OCI-LY7 (cell line): ENCODE measurements around the gene CORO7. TPM values are rescaled to one million over a fixed set of nuclear protein-coding genes. Genes with fewer than 3 reads are reported as not detected.

Experiments
- BruUV-seq: library from RNA; stranded (reverse); fragments of 400-500 nt; replicated peaks from 2 replicates; lab custom pipeline; 2021; lab: Mats Ljungman, UMichigan
- CTCF ChIA-PET: fragments of 300-600 bp; sonication (Branson Sonifier 250); formaldehyde crosslinking; loops from one replicate; lab custom pipeline; 2022; ENCODE audit warnings: antibody characterized with exemption; ENCODE audit not compliant: unreplicated experiment; lab: Charles Lee
- POLR2A ChIA-PET: fragments of 300-600 bp; sonication (Branson Sonifier 250); formaldehyde crosslinking; loops from one replicate; lab custom pipeline; 2022; ENCODE audit warnings: antibody characterized with exemption; lab: Charles Lee
- DNase-seq: peaks from one replicate; pipeline ENCODE4 v3.0.0-alpha.2; 2015; ENCODE audit warnings: low spot score
- H2AFZ ChIP-seq: fragments of 200-600 bp; sonication (generic), shearing (Covaris generic); 2 replicates; pipeline ENCODE4 v1.6.1; 2014; ENCODE audit warnings: mild to moderate bottlenecking, antibody characterized with exemption, low read length, moderate library complexity
- H3K27ac ChIP-seq: fragments of 200-600 bp; sonication (generic); 2 replicates; pipeline ENCODE4 v1.5.1; 2014; ENCODE audit warnings: mixed run types, low read depth, mild to moderate bottlenecking, moderate library complexity, low read length, inconsistent platforms; ENCODE audit not compliant: poor library complexity, severe bottlenecking
- H3K36me3 ChIP-seq: fragments of 200-600 bp; sonication (generic); 2 replicates; pipeline ENCODE4 v1.6.1; 2014; ENCODE audit warnings: mild to moderate bottlenecking, antibody characterized with exemption, low read length, moderate library complexity, mixed read lengths; ENCODE audit not compliant: insufficient read depth
- H3K4me1 ChIP-seq: fragments of 200-600 bp; sonication (generic); 2 replicates; pipeline ENCODE4 v1.5.1; 2014; ENCODE audit warnings: mild to moderate bottlenecking, low read length; ENCODE audit not compliant: insufficient read depth, poor library complexity, severe bottlenecking
- H3K4me2 ChIP-seq: fragments of 200-600 bp; sonication (generic); 2 replicates; pipeline ENCODE4 v1.6.1; 2014; ENCODE audit warnings: mild to moderate bottlenecking, low read length
- H3K4me3 ChIP-seq: fragments of 200-600 bp; sonication (generic); 2 replicates; pipeline ENCODE4 v1.5.1; 2014; ENCODE audit warnings: mild to moderate bottlenecking, low read depth, low read length; ENCODE audit not compliant: poor library complexity, severe bottlenecking
- H3K79me2 ChIP-seq: fragments of 200-600 bp; sonication (generic); 2 replicates; pipeline ENCODE4 v1.6.1; 2016; ENCODE audit warnings: low read depth, mild to moderate bottlenecking, low read length, moderate library complexity, mixed read lengths; ENCODE audit not compliant: insufficient read depth
- H3K9me2 ChIP-seq: fragments of 200-600 bp; sonication (generic); 2 replicates; pipeline ENCODE4 v1.6.1; 2016; ENCODE audit warnings: mild to moderate bottlenecking, low read length, mixed read lengths; ENCODE audit not compliant: insufficient read depth
- H3K9me3 ChIP-seq: fragments of 200-600 bp; sonication (generic); 2 replicates; pipeline ENCODE4 v1.6.1; 2014; ENCODE audit warnings: mild to moderate bottlenecking, mixed run types, low read length, mixed read lengths
- H4K20me1 ChIP-seq: fragments of 200-600 bp; sonication (generic); 2 replicates; pipeline ENCODE4 v1.6.1; 2014; ENCODE audit warnings: mild to moderate bottlenecking, antibody characterized with exemption, low read length, moderate library complexity, mixed read lengths; ENCODE audit not compliant: insufficient read depth
- EZH2phosphoT487 ChIP-seq: fragments of 200-600 bp; sonication (generic); IDR thresholded peaks from 2 replicates; pipeline ENCODE4 v1.6.1; 2018; ENCODE audit warnings: low read depth, borderline replicate concordance, mild to moderate bottlenecking, mixed run types, antibody characterized with exemption, low read length, moderate library complexity, mixed read lengths
- intact Hi-C: fragments of 100-400 bp; cut with micrococcal nuclease; formaldehyde crosslinking; loops from one replicate; pipeline ENCODE4 v1.10.0; 2022; ENCODE audit not compliant: unreplicated experiment
- total RNA-seq, 2 experiments: library from RNA; depleted of rRNA in 1 of 2; stranded (reverse); fragments of >200 nt in 1 of 2; shearing (Covaris generic) in 1 of 2; gene quantifications; 2 replicates each; pipeline ENCODE4 v1.2.3, GENCODE V29; 2014 to 2022
- TF ChIP-seq, protein P1 (sequence below): fragments of 200-600 bp; sonication (generic); conservative IDR thresholded peaks from 2 replicates; pipeline ENCODE4 v1.5.1; 2014; ENCODE audit warnings: mild to moderate bottlenecking, antibody characterized with exemption, low read length, moderate library complexity, mixed read lengths

The CORO7 gene
- total RNA-seq, 2 experiments from 2014 or later = 77.2 to 112 TPM

DNA sequence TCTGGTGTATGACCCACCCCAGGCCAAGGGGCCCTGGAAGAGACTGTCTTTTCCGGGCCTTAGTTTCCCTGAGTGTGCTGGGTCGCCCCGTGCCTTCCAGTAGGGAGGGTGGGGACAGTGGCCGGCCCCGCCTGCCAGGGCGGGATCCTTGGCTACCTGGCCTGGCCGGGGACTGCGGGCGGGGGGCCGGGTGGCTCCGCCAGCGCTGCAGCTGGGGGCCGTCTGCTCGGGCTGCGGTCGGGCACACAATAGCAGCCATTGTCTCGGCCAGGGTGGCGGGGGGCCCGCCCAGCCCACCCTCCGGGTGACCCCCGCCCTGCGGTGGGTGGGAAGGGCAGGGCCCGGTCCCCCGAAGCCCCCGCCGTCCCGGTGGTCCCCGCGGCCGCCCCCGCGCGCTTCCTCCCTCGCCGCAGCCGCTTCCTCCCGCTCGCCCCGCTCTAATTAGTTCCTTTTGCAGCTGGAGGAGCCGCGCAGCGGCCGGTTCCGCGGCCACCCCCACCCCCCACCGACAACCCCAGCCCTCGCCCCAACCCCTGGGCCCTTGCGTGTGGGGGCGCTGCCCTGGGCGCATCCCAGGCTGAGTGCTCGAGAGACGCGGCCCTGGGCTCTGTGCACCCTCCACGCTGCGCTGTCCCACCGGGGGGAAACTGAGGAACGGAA is 88.9 kb downstream of the CORO7 start:
- H3K9me2 ChIP-seq = no peaks in the 10 kb centered on the region
- H4K20me1 ChIP-seq = no peaks in the 10 kb centered on the region
- no peaks in the 10 kb centered on the region for H3K36me3 ChIP-seq
- H3K9me3 ChIP-seq = no peaks in the 10 kb centered on the region
- peak overlapping the region; percentile 62 for H3K4me3 ChIP-seq
- no peaks in the 10 kb centered on the region for H3K79me2 ChIP-seq
- H3K4me1 ChIP-seq = peaks cover 10% of the 10 kb centered on the region
- intact Hi-C loops = loop anchor here (1.0 kb wide), 1 partner anchor 13 kb away; no protein-coding TSS in a partner anchor
- BruUV-seq = no TSS peak
- ChIA-PET CTCF (interaction anchor here (0.8 to 1.3 kb wide), 5 partner anchors 18 to 74 kb away, joined by 3 to 4 read pairs (median 3); no protein-coding TSS in a partner anchor), POLR2A (interaction anchor here (0.6 kb wide), 2 partner anchors 36 to 146 kb away, joined by 3 to 4 read pairs; no protein-coding TSS in a partner anchor)
- peak overlapping the region; percentile 77 for H3K4me2 ChIP-seq
- H3K27ac ChIP-seq = no peak overlapping the region
- TF ChIP-seq, protein P1, sequence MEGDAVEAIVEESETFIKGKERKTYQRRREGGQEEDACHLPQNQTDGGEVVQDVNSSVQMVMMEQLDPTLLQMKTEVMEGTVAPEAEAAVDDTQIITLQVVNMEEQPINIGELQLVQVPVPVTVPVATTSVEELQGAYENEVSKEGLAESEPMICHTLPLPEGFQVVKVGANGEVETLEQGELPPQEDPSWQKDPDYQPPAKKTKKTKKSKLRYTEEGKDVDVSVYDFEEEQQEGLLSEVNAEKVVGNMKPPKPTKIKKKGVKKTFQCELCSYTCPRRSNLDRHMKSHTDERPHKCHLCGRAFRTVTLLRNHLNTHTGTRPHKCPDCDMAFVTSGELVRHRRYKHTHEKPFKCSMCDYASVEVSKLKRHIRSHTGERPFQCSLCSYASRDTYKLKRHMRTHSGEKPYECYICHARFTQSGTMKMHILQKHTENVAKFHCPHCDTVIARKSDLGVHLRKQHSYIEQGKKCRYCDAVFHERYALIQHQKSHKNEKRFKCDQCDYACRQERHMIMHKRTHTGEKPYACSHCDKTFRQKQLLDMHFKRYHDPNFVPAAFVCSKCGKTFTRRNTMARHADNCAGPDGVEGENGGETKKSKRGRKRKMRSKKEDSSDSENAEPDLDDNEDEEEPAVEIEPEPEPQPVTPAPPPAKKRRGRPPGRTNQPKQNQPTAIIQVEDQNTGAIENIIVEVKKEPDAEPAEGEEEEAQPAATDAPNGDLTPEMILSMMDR = no peak
- no peak for TF ChIP-seq EZH2phosphoT487
- peak; percentile 33 for DNase-seq
- peak overlapping the region; percentile 62; the same call in 1 of the 2 replicates for H2AFZ ChIP-seq

DNA sequence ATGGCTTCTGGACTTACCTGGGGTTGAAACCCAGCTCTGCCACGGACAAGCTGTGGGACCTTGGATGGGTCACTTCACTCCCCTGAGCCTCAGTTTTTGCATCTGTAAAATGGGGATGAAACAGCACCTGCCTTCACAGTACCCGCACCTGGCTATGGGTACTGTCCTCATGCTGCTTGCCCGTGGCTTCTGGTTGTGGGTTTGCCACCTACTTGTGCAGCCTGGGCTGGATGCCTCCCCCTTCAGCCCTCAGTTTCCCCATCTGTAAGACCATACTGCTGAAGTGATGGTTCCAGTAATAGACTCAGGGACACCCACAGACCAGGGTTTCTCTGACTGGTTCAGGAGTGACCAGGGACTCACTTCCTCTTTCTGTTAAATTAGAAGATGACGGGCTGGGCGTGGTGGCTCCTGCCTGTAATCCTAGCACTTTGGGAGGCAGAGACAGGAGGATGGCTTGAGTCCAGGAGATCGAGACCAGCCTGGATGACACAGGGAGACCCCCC is 91.1 kb downstream of the CORO7 start:
- ChIA-PET POLR2A (no interaction called here), CTCF (no interaction called here)
- Histone ChIP-seq H2AFZ (no peak overlapping the region), H3K9me2 (no peaks in the 10 kb centered on the region), H3K9me3 (no peaks in the 10 kb centered on the region), H3K27ac (no peak overlapping the region), H3K36me3 (no peaks in the 10 kb centered on the region), H4K20me1 (no peaks in the 10 kb centered on the region), H3K4me1 (peaks cover 10% of the 10 kb centered on the region), H3K4me3 (no peak overlapping the region), H3K79me2 (no peaks in the 10 kb centered on the region), H3K4me2 (no peak overlapping the region)
- no TSS peak for BruUV-seq
- peak; percentile 28 for DNase-seq
- no peak for TF ChIP-seq EZH2phosphoT487
- TF ChIP-seq, protein P1 = no peak
- intact Hi-C loops = no loop called here
